T-helper 1 cell treated with Interleukin-12 subunit alpha and Interleukin-12 subunit beta and Interleukin-4 antibody, amounts not matched to agents 30 μg/mL and 1 μg/mL, for 36 hours (primary cell): ENCODE results near the gene PCED1A.
A peak's percentile ranks its signal among the peaks of the same experiment; 100 is the strongest.

Experiments used
- H3K27ac Mint-ChIP-seq: one replicate; pipeline ENCODE4 v1.8.0; 2021; ENCODE audit warnings: mild to moderate bottlenecking, mixed read lengths
- H3K27me3 Mint-ChIP-seq: one replicate; pipeline ENCODE4 v1.8.0; 2021; ENCODE audit warnings: low read depth, mixed read lengths
- H3K36me3 Mint-ChIP-seq: one replicate; pipeline ENCODE4 v1.8.0; 2021; ENCODE audit warnings: low read depth, mixed read lengths
- H3K4me1 Mint-ChIP-seq: one replicate; pipeline ENCODE4 v1.8.0; 2021; ENCODE audit warnings: low read depth, mixed read lengths
- H3K4me3 Mint-ChIP-seq: one replicate; pipeline ENCODE4 v1.8.0; 2021; ENCODE audit warnings: mild to moderate bottlenecking, moderate library complexity, mixed read lengths
- H3K9me3 Mint-ChIP-seq: one replicate; pipeline ENCODE4 v1.8.0; 2021; ENCODE audit warnings: mixed read lengths

Gene PCED1A

GRCh38 chr20:2825761-2826160 is 14.7 kb downstream of the PCED1A start:
- H3K36me3 Mint-ChIP-seq = peaks cover 2% of the 10 kb centered on the region
- peak overlapping the region; percentile 27 for H3K27ac Mint-ChIP-seq
- H3K27me3 Mint-ChIP-seq = peaks cover 52% of the 10 kb centered on the region
- H3K4me1 Mint-ChIP-seq = peaks cover 25% of the 10 kb centered on the region
- H3K4me3 Mint-ChIP-seq = peak overlapping the region; percentile 50
- no peaks in the 10 kb centered on the region for H3K9me3 Mint-ChIP-seq

DNA sequence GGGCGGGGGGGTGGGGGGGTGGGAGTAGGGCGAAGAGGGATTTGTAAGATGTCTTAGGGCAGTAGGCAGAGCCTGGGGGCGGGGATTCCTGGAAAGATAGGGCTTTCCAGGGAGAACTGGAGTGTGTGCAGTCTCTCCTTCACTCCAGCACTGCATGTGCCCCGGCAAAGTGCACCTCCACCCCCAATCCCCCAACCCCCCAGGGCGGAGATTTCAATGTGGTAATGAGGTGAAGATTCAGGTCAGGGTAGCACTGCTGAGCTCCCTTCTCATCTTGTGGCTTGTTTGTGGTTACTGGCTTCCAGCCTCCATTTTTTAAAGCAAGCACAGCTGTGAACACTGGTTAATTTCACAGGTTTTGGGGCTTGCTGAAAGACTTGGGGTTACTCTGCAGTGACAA is 18.4 kb downstream of the PCED1A start:
- Mint-ChIP-seq H3K27me3 (peaks cover 53% of the 10 kb centered on the region), H3K9me3 (no peaks in the 10 kb centered on the region), H3K27ac (peak overlapping the region; percentile 36), H3K4me3 (peak overlapping the region; percentile 28), H3K36me3 (peaks cover under 1% of the 10 kb centered on the region), H3K4me1 (peaks cover 26% of the 10 kb centered on the region)

GRCh38 chr20:2820896-2821869 is 19.3 kb downstream of the PCED1A start:
- Mint-ChIP-seq H3K9me3 (no peaks in the 10 kb centered on the region), H3K4me1 (peaks cover 17% of the 10 kb centered on the region), H3K36me3 (no peaks in the 10 kb centered on the region), H3K27ac (no peak overlapping the region), H3K4me3 (peak overlapping the region; percentile 57), H3K27me3 (peaks cover 50% of the 10 kb centered on the region)

DNA sequence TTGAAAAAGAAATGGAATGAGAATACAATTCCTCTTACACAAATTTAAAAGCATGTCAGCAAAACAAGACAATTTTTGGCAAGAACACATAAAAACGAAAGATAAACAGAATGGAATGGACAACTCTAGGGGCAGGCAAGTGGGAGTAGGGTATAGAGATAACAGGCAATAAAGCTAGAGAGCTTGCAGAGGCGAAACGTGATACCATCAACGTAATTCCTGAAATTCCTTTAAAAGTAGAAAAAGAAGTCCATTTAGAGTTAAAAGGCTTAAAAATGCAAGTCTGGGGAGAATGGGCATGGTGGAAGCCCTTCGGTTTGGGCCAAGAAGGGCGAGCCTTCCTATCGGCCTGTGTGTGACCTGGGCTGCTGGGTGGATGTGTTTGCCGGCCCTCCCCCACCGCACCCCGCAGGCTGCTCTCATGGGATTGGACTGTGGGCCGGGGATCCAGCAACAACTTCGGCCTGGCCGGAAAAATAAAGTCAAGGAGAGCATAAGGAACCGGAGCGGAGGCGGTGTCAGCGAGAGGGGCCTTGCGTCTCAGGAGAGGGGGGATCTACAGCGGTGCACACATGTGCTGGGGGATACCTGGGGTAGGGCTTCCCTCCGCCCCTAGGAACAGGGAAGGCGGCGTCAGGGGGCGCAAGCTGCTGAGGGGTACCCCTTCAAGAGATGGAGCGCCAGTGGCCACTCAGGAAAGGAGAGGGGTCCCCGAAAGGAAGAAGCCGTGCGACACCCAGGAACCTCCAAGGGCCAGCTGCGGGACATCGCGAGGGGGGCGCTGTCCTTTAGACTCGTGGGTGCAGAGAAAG is 20.2 kb downstream of the PCED1A start:
- no peak overlapping the region for H3K27ac Mint-ChIP-seq
- H3K36me3 Mint-ChIP-seq = no peaks in the 10 kb centered on the region
- no peaks in the 10 kb centered on the region for H3K9me3 Mint-ChIP-seq
- H3K4me1 Mint-ChIP-seq = peaks cover 11% of the 10 kb centered on the region
- peaks cover 50% of the 10 kb centered on the region for H3K27me3 Mint-ChIP-seq
- H3K4me3 Mint-ChIP-seq = peak overlapping the region; percentile 4

GRCh38 chr20:2817891-2818595 is 22.4 kb downstream of the PCED1A start:
- Mint-ChIP-seq H3K4me1 (peaks cover 15% of the 10 kb centered on the region), H3K27me3 (peaks cover 65% of the 10 kb centered on the region), H3K36me3 (no peaks in the 10 kb centered on the region), H3K9me3 (peaks cover 5% of the 10 kb centered on the region), H3K27ac (peak overlapping the region; percentile 21), H3K4me3 (no peak overlapping the region)

GRCh38 chr20:2817341-2817726 is 23.1 kb downstream of the PCED1A start:
- H3K4me3 Mint-ChIP-seq = no peak overlapping the region
- H3K27me3 Mint-ChIP-seq = peaks cover 69% of the 10 kb centered on the region
- no peaks in the 10 kb centered on the region for H3K36me3 Mint-ChIP-seq
- H3K4me1 Mint-ChIP-seq = peaks cover 15% of the 10 kb centered on the region
- no peak overlapping the region for H3K27ac Mint-ChIP-seq
- H3K9me3 Mint-ChIP-seq = peaks cover 8% of the 10 kb centered on the region

DNA sequence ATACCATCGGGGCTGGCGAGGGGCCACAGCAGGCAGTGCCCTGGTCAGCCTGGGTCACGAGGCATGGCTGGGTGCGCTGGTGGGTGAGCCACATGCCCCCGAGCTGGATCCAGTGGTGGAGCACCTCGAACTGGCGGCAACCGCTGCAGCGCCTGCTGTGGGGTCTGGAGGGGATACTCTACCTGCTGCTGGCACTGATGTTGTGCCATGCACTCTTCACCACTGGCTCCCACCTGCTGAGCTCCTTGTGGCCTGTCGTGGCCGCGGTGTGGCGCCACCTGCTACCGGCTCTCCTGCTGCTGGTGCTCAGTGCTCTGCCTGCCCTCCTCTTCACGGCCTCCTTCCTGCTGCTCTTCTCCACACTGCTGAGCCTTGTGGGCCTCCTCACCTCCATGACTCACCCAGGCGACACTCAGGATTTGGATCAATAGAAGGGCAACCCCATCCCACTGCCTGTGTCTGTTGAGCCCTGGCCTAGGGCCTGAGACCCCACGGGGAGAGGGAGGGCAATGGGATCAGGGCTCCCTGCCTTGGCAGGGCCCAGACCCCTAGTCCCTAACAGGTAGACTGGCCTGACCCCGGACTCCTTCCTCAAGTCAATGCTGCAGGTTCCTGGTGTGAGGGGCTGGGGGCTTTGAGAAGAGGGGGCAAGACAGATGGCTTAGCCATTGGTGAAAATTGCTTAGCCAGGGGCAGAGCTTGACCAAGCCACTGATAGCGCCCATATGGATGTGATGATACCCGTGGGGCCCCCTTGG is 23.7 kb downstream of the PCED1A start:
- Mint-ChIP-seq H3K36me3 (no peaks in the 10 kb centered on the region), H3K4me1 (peaks cover 10% of the 10 kb centered on the region), H3K27ac (no peak overlapping the region), H3K4me3 (no peak overlapping the region), H3K9me3 (peaks cover 14% of the 10 kb centered on the region), H3K27me3 (peaks cover 70% of the 10 kb centered on the region)

- Mint-ChIP-seq H3K4me1 (peaks cover 6% of the 10 kb centered on the region), H3K4me3 (no peak within 1 kb of the TSS), H3K9me3 (peaks cover 17% of the 10 kb centered on the region), H3K27me3 (peaks cover 72% of the 10 kb centered on the region), H3K36me3 (no peaks in the 10 kb centered on the region), H3K27ac (no peak within 1 kb of the TSS)
These were observed 24.3 kb downstream of the PCED1A start, which contains the start of gene TMEM239 for GRCh38 chr20:2816030-2816582. TSS of gene TMEM239 (plus strand) at chr20:2816364. CDS start at chr20:2816555, 191 bp downstream.

DNA sequence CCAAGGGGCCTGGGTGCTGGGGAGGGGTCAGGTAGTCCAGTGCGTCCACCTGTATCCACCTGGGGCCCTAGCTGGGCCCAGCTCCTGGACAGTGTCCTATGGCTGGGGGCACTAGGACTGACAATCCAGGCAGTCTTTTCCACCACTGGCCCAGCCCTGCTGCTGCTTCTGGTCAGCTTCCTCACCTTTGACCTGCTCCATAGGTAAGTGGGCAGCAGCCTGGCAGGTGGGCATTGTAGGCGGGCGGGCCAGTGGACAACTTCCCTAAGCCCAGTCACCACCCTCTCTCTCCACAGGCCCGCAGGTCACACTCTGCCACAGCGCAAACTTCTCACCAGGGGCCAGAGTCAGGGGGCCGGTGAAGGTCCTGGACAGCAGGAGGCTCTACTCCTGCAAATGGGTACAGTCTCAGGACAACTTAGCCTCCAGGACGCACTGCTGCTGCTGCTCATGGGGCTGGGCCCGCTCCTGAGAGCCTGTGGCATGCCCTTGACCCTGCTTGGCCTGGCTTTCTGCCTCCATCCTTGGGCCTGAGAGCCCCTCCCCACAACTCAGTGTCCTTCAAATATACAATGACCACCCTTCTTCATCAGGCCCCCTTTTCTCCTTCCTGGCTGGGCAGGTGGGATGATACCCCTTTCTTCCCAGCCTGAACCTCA is 25.1 kb downstream of the PCED1A start:
- H3K9me3 Mint-ChIP-seq = peaks cover 20% of the 10 kb centered on the region
- peaks cover 70% of the 10 kb centered on the region for H3K27me3 Mint-ChIP-seq
- H3K27ac Mint-ChIP-seq = no peak overlapping the region

GRCh38 chr20:2814587-2815051 is 25.8 kb downstream of the PCED1A start, which contains the start of gene C20orf141:
TSS of gene C20orf141 (plus strand) at chr20:2814987. CDS start at chr20:2815185, 198 bp downstream.
- Mint-ChIP-seq H3K4me3 (no peak within 1 kb of the TSS), H3K36me3 (no peaks in the 10 kb centered on the region), H3K9me3 (peaks cover 20% of the 10 kb centered on the region), H3K27me3 (peaks cover 63% of the 10 kb centered on the region), H3K4me1 (peaks cover 4% of the 10 kb centered on the region), H3K27ac (no peak within 1 kb of the TSS)

More for the DNA sequence above, 25.1 kb downstream of the PCED1A start:
- Mint-ChIP-seq H3K36me3 (no peaks in the 10 kb centered on the region), H3K4me3 (no peak overlapping the region), H3K4me1 (peaks cover 6% of the 10 kb centered on the region)

- Mint-ChIP-seq H3K4me1 (peaks cover 4% of the 10 kb centered on the region), H3K27me3 (peaks cover 63% of the 10 kb centered on the region), H3K27ac (no peak overlapping the region), H3K4me3 (no peak overlapping the region), H3K36me3 (no peaks in the 10 kb centered on the region), H3K9me3 (peaks cover 20% of the 10 kb centered on the region)
These were observed 26.4 kb downstream of the PCED1A start for GRCh38 chr20:2814076-2814475.

DNA sequence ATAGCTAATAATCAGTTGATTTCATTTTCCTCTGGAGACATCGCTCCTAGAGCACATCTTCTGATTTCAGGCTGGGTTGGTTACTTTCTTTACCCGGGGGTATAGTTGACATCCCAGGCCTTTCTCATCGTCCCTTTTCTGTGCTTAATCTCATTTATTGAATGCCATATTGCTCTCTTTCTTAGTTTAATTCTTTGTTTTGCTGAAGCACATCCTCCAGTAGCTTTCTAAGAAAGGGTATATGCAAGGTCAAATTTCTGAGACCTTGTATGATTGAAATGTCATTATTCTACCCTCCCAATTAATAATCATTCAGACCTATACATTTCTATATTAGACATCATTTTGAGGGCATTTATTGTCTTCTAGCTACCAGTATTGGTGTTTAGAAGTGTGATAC is 28.3 kb downstream of the PCED1A start:
- Mint-ChIP-seq H3K27me3 (peaks cover 57% of the 10 kb centered on the region), H3K9me3 (peaks cover 20% of the 10 kb centered on the region), H3K4me3 (no peak overlapping the region), H3K4me1 (peaks cover 8% of the 10 kb centered on the region), H3K27ac (no peak overlapping the region), H3K36me3 (no peaks in the 10 kb centered on the region)

DNA sequence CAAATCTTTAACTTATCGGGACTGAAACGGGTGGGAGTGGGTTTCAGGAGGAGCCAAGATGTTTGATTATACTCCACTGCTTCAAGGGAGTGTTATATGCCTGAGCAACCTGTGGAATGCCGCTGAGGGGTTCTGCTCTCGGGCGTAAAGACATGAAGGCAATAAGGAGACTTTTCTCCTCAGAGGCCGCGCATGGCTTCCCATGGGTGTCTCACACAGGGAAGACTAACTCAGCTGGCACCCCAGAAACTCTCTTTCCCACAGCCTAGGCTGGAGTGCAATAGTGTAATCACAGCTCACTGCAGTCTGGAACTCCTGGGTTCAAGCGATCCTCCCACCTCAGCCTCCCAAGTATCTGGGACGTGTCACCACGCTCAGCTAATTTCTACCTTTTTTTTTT is 30.8 kb downstream of the PCED1A start:
- H3K36me3 Mint-ChIP-seq = no peaks in the 10 kb centered on the region
- peaks cover 69% of the 10 kb centered on the region for H3K27me3 Mint-ChIP-seq
- peaks cover 20% of the 10 kb centered on the region for H3K9me3 Mint-ChIP-seq
- H3K27ac Mint-ChIP-seq = no peak overlapping the region
- H3K4me1 Mint-ChIP-seq = peaks cover 7% of the 10 kb centered on the region
- H3K4me3 Mint-ChIP-seq = no peak overlapping the region
